GM12878 (cell line): ENCODE results near the gene MOCOS. TPM values are rescaled to one million over a fixed set of nuclear protein-coding genes. Genes with fewer than 3 reads are reported as not detected.

Experiments
- ATAC-seq: fragments of 200-7000 bp; cut with Tn5 transposase; 3 replicates; pipeline ENCODE4 v1.9.1; 2020; ENCODE audit warnings: mild to moderate bottlenecking, moderate library complexity
- BruUV-seq: library from RNA; stranded (reverse); fragments of 400-500 nt; replicated peaks from 2 replicates; lab custom pipeline; 2021; lab: Mats Ljungman, UMichigan
- CTCF ChIA-PET: fragments of 300-600 bp; sonication (Branson Sonifier 250); formaldehyde crosslinking; extraction: SDS; loops from one replicate; lab custom pipeline; 2021; ENCODE audit warnings: inconsistent platforms; lab: Yijun Ruan, JAX
- POLR2A ChIA-PET: fragments of 350-600 bp; formaldehyde crosslinking; extraction: SDS; loops from one replicate; lab custom pipeline; 2021; ENCODE audit warnings: inconsistent platforms; lab: Charles Lee
- RAD21 ChIA-PET: fragments of 300-600 bp; sonication (Branson Sonifier 250); formaldehyde crosslinking; loops from one replicate; lab custom pipeline; 2023; ENCODE audit warnings: antibody characterized with exemption; ENCODE audit not compliant: unreplicated experiment; lab: Charles Lee
- SMC1A ChIA-PET: fragments of 300-600 bp; sonication (Branson Sonifier 250); formaldehyde crosslinking; loops from one replicate; lab custom pipeline; 2023; ENCODE audit not compliant: unreplicated experiment, uncharacterized antibody; lab: Charles Lee
- DNase-seq: peaks from one replicate; pipeline ENCODE4 v3.0.0-alpha.2; 2011; ENCODE audit warnings: low read depth, low spot score
- FAIRE-seq: peaks from 3 replicates; lab custom pipeline; 2011; peaks lifted over from hg19 to GRCh38; lab: Jason Lieb, UNC
- H2AFZ ChIP-seq: 2 replicates; pipeline ENCODE4 v1.6.0; 2011; ENCODE audit warnings: low read depth, low read length, control low read depth; ENCODE audit not compliant: control insufficient read depth
- H3K27ac ChIP-seq: 2 replicates; pipeline ENCODE4 v1.5.1; 2011; ENCODE audit warnings: control low read depth; ENCODE audit not compliant: control insufficient read depth, insufficient read depth
- H3K27me3 ChIP-seq, 2 experiments: replicated peaks in 1 of 2; 2 replicates each; pipeline versions ENCODE4 v1.6.0 to v1.6.1; 2011; ENCODE audit warnings: low read length in 1 of 2; ENCODE audit not compliant: control insufficient read depth in 2 of 2, insufficient read depth in 2 of 2
- H3K36me3 ChIP-seq, 2 experiments: 2 replicates each; pipeline ENCODE4 v1.5.1; 2011; ENCODE audit warnings: low read length in 1 of 2; ENCODE audit not compliant: control insufficient read depth in 2 of 2, insufficient read depth in 2 of 2
- H3K4me1 ChIP-seq: 2 replicates; pipeline ENCODE4 v1.6.1; 2011; ENCODE audit warnings: mild to moderate bottlenecking, low read length, moderate library complexity, mixed read lengths; ENCODE audit not compliant: control insufficient read depth, insufficient read depth
- H3K4me2 ChIP-seq: 2 replicates; pipeline ENCODE4 v1.6.0; 2011; ENCODE audit warnings: control low read depth; ENCODE audit not compliant: control insufficient read depth, insufficient read depth
- H3K4me3 ChIP-seq: fragments of 200-600 bp; sonication (generic); 2 replicates; pipeline ENCODE4 v1.5.1; 2016
- H3K79me2 ChIP-seq: 2 replicates; pipeline ENCODE4 v1.6.0; 2011; ENCODE audit warnings: low read length; ENCODE audit not compliant: control insufficient read depth, insufficient read depth
- H3K9ac ChIP-seq: 2 replicates; pipeline ENCODE4 v1.8.0; 2011; ENCODE audit warnings: low read length, control low read depth, mixed read lengths; ENCODE audit not compliant: control insufficient read depth, insufficient read depth
- H3K9me3 ChIP-seq: replicated peaks from 3 replicates; pipeline ENCODE4 v1.5.1; 2011; ENCODE audit warnings: mild to moderate bottlenecking, low read length; ENCODE audit not compliant: control insufficient read depth, insufficient read depth
- H4K20me1 ChIP-seq: 2 replicates; pipeline ENCODE4 v1.6.0; 2011; ENCODE audit not compliant: control insufficient read depth, insufficient read depth
- CREM ChIP-seq: IDR thresholded peaks from 2 replicates; pipeline ENCODE4 v1.6.1; 2014; ENCODE audit warnings: antibody characterized with exemption, low read depth
- EZH2 ChIP-seq: IDR thresholded peaks from 2 replicates; pipeline ENCODE4 v1.6.1; 2012; ENCODE audit warnings: low read depth, mild to moderate bottlenecking, control low read depth, inconsistent platforms, low read length, borderline replicate concordance; ENCODE audit not compliant: control insufficient read depth
- IKZF2 ChIP-seq, 2 experiments: fragments of 450-650 bp; IDR thresholded peaks; 2 replicates each; pipeline ENCODE4 v1.6.1; 2017; ENCODE audit warnings: mild to moderate bottlenecking in 2 of 2, moderate library complexity in 2 of 2
- IRF4 ChIP-seq: IDR thresholded peaks from 2 replicates; pipeline ENCODE4 v1.6.1; 2011; ENCODE audit warnings: low read depth, low read length
- MYB ChIP-seq: fragments of 150-350 bp; IDR thresholded peaks from 2 replicates; pipeline ENCODE4 v1.6.1; 2014; ENCODE audit warnings: mild to moderate bottlenecking, low read depth, low read length, borderline replicate concordance
- YBX1 ChIP-seq: fragments of 450-650 bp; IDR thresholded peaks from 2 replicates; pipeline ENCODE4 v1.6.1; 2016; ENCODE audit warnings: antibody characterized with exemption
- ZBED1 ChIP-seq: IDR thresholded peaks from 2 replicates; pipeline ENCODE4 v1.6.1; 2016; ENCODE audit warnings: borderline replicate concordance
- ZNF687 ChIP-seq: fragments of 450-650 bp; IDR thresholded peaks from 2 replicates; pipeline ENCODE4 v1.6.1; 2017; ENCODE audit warnings: mild to moderate bottlenecking, moderate library complexity
- WGBS: methylation state at CpG from one replicate; pipeline ENCODE4 v1.1.6; 2016; ENCODE audit warnings: low lambda C conversion rate; ENCODE audit not compliant: insufficient replicate concordance, insufficient coverage; ENCODE audit errors: missing lambda C conversion rate; 5-methylcytosine and 5-hydroxymethylcytosine counted together
- in situ Hi-C: fragments of 300-500 bp; cut with MboI; formaldehyde crosslinking; loops from 9 replicates; pipeline ENCODE4 v1.14.3; 2018; ENCODE audit warnings: mixed read lengths
- intact Hi-C: fragments of 100-400 bp; cut with micrococcal nuclease; formaldehyde crosslinking; loops from one replicate; pipeline ENCODE4 v1.14.2; 2022; ENCODE audit not compliant: unreplicated experiment
- polyA plus RNA-seq, 11 experiments: library from polyadenylated mRNA; depleted of rRNA in 4 of 11; unstranded in 6 of 11; stranded (reverse) in 5 of 11; fragments of >200 nt; fragmentation: Nextera tagmentation in 4 of 11; fragmentation: Illumina TruSeq in 1 of 11; extraction: Ambion mirVana in 4 of 11; extraction: Trizol in 1 of 11; gene quantifications; 1 replicate in 1 of 11; 2 replicates in 10 of 11; pipeline versions ENCODE4 v1.2.1 to v1.2.3, GENCODE V29; 2011 to 2016; ENCODE audit warnings: inconsistent platforms in 2 of 11, missing spikeins in 2 of 11, low read depth in 1 of 11
- total RNA-seq, 4 experiments: library from RNA; depleted of rRNA in 3 of 4; stranded (reverse); fragments of >200 nt in 3 of 4; fragmentation: Illumina TruSeq in 1 of 4; extraction: Trizol in 1 of 4; gene quantifications; 2 replicates each; pipeline versions ENCODE4 v1.2.1 to v1.2.3, GENCODE V29; 2013 to 2021
- TF ChIP-seq, protein P1 (sequence below): fragments of 450-650 bp; IDR thresholded peaks from 2 replicates; pipeline ENCODE4 v1.6.1; 2018; ENCODE audit warnings: borderline replicate concordance, mild to moderate bottlenecking; ENCODE audit not compliant: partially characterized antibody

Gene MOCOS
- total and polyA plus RNA-seq, 10 of the 15 experiments (the other 5 are each of a cell fraction or from before 2014, with no cell fraction given): 0.16 to 0.56 (median 0.33) TPM

DNA sequence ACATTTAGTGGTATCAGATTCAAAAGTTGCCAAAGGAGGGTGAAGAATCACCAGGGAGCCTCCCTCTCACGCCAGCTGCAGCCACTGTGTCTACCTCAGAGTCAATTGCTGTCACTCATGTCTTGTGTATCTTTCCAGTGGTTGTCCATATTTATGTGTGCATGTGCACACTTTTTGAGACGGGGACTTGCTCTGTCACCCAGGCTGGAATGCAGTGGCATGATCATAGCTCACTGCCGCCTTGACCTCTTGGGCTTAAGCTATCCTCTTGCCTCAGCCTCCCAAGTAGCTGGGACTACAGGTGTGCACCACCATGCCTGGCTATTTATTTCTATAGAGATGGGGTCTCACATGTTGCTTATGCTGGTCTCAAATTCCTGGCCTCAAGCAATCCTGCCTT lies 4.0 kb downstream of the MOCOS start:
- peaks cover 9% of the 10 kb centered on the region; the same call in 1 of the 2 replicates for H3K4me1 ChIP-seq
- no peaks in the 10 kb centered on the region for H4K20me1 ChIP-seq
- FAIRE-seq (no peak), ATAC-seq (no peak), DNase-seq (no peak)
- in situ Hi-C loops: no loop called here
- ChIA-PET CTCF (no interaction called here), SMC1A (interaction anchor here (1.3 kb wide), 1 partner anchor 26 kb away, joined by 3 read pairs; no protein-coding TSS in a partner anchor), POLR2A (no interaction called here), RAD21 (no interaction called here)
- H2AFZ ChIP-seq: no peak overlapping the region
- WGBS: 45% methylated on average over 3 of the region's 3 CpGs
- intact Hi-C loops: no loop called here
- H3K36me3 ChIP-seq: no peaks in the 10 kb centered on the region
- no peaks in the 10 kb centered on the region for H3K79me2 ChIP-seq
- no peak overlapping the region for H3K4me3 ChIP-seq
- no TSS peak for BruUV-seq
- H3K9ac ChIP-seq: no peak overlapping the region
- no peaks in the 10 kb centered on the region for H3K9me3 ChIP-seq
- H3K27me3 ChIP-seq: no peaks in the 10 kb centered on the region
- TF ChIP-seq, protein P1, sequence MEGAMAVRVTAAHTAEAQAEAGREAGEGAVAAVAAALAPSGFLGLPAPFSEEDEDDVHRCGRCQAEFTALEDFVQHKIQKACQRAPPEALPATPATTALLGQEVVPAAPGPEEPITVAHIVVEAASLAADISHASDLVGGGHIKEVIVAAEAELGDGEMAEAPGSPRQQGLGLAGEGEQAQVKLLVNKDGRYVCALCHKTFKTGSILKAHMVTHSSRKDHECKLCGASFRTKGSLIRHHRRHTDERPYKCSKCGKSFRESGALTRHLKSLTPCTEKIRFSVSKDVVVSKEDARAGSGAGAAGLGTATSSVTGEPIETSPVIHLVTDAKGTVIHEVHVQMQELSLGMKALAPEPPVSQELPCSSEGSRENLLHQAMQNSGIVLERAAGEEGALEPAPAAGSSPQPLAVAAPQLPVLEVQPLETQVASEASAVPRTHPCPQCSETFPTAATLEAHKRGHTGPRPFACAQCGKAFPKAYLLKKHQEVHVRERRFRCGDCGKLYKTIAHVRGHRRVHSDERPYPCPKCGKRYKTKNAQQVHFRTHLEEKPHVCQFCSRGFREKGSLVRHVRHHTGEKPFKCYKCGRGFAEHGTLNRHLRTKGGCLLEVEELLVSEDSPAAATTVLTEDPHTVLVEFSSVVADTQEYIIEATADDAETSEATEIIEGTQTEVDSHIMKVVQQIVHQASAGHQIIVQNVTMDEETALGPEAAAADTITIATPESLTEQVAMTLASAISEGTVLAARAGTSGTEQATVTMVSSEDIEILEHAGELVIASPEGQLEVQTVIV: no peak
- no peak overlapping the region for H3K27ac ChIP-seq
- no peak overlapping the region for H3K4me2 ChIP-seq

GRCh38 chr18:36191711-36192110 lies 4.4 kb downstream of the MOCOS start:
- POLR2A ChIA-PET: no interaction called here
- Histone ChIP-seq H3K4me3 (no peak overlapping the region), H2AFZ (no peak overlapping the region), H3K9me3 (no peaks in the 10 kb centered on the region), H3K4me1 (peaks cover 9% of the 10 kb centered on the region; the same call in 1 of the 2 replicates), H3K4me2 (no peak overlapping the region), H4K20me1 (no peaks in the 10 kb centered on the region), H3K27ac (no peak overlapping the region), H3K36me3 (no peaks in the 10 kb centered on the region), H3K79me2 (no peaks in the 10 kb centered on the region), H3K9ac (no peak overlapping the region), H3K27me3 (no peaks in the 10 kb centered on the region)
- WGBS: 0% methylated on average over 1 of the region's 1 CpG
- intact Hi-C loops: no loop called here
- no peak for ATAC-seq
- DNase-seq: no peak
- no TSS peak for BruUV-seq
- TF ChIP-seq ZBED1 (no peak), CREM (no peak), IKZF2 (IDR thresholded peaks at IDR 0.05) (no peak), MYB (no peak), IRF4 (no peak), YBX1 (no peak), EZH2 (no peak), ZNF687 (no peak)
- SMC1A ChIA-PET: no interaction called here
- CTCF ChIA-PET: no interaction called here
- no peak for FAIRE-seq
- in situ Hi-C loops: no loop called here
- RAD21 ChIA-PET: no interaction called here
